K562 (cell line): Measurements from ENCODE around the gene SLC22A23. TPM values are rescaled to one million over a fixed set of nuclear protein-coding genes. Genes with fewer than 3 reads are reported as not detected.

Source experiments
- ADNP ChIP-seq: fragments of 200-800 bp; sonication (Bioruptor generic); IDR thresholded peaks from 2 replicates; pipeline ENCODE4 v1.6.1; 2016; ENCODE audit warnings: missing genetic modification characterization, missing compliant biosample characterization
- BRCA1 ChIP-seq, 2 experiments: fragments of 450-650 bp in 1 of 2; sonication (generic) in 1 of 2; formaldehyde crosslinking in 1 of 2; IDR thresholded peaks; 2 replicates each; pipeline versions ENCODE4 v1.5.0 to v1.6.1; 2017 to 2020; ENCODE audit warnings: mild to moderate bottlenecking in 1 of 2, missing genetic modification reagents in 1 of 2
- BRF1 ChIP-seq: IDR thresholded peaks from 3 replicates; pipeline ENCODE4 v1.6.1; 2011; ENCODE audit warnings: borderline replicate concordance, mild to moderate bottlenecking; ENCODE audit not compliant: insufficient read length; ENCODE audit errors: extremely low read depth
- CBX2 ChIP-seq: fragments of 200-600 bp; sonication (generic); IDR thresholded peaks from one replicate; pipeline ENCODE4 v1.6.1; 2012; ENCODE audit warnings: mild to moderate bottlenecking, low read length, inconsistent platforms; ENCODE audit not compliant: insufficient read depth, poor library complexity, severe bottlenecking
- ESRRA ChIP-seq: fragments of 450-650 bp; IDR thresholded peaks from 2 replicates; pipeline ENCODE4 v1.6.1; 2014; ENCODE audit warnings: low read depth, mild to moderate bottlenecking, moderate library complexity, borderline replicate concordance
- FOXM1 ChIP-seq, 2 experiments: fragments of 450-650 bp in 1 of 2; sonication (generic) in 1 of 2; formaldehyde crosslinking in 1 of 2; IDR thresholded peaks; 2 replicates each; pipeline versions ENCODE4 v1.6.1 to v1.9.0; 2017 to 2022; ENCODE audit warnings: low read depth in 2 of 2, mild to moderate bottlenecking in 2 of 2, missing genetic modification reagents in 1 of 2, moderate library complexity in 1 of 2
- GATAD2B ChIP-seq: fragments of 450-650 bp; IDR thresholded peaks from 2 replicates; pipeline ENCODE4 v1.6.1; 2017; ENCODE audit warnings: mild to moderate bottlenecking, borderline replicate concordance
- HCFC1 ChIP-seq: IDR thresholded peaks from 2 replicates; pipeline ENCODE4 v1.6.1; 2012; ENCODE audit warnings: low read depth, low read length, improper control_type of control experiment
- MTA2 ChIP-seq: fragments of 450-650 bp; IDR thresholded peaks from 2 replicates; pipeline ENCODE4 v1.6.1; 2016; ENCODE audit warnings: low read depth
- NFATC3 ChIP-seq: fragments of 450-650 bp; IDR thresholded peaks from 2 replicates; pipeline ENCODE4 v1.6.1; 2017; ENCODE audit warnings: mild to moderate bottlenecking
- TOE1 ChIP-seq, 2 experiments: fragments of 450-650 bp in 1 of 2; sonication (generic) in 1 of 2; formaldehyde crosslinking in 1 of 2; IDR thresholded peaks; 2 replicates each; pipeline versions ENCODE4 v1.7.1 to v1.8.0; 2016 to 2022; ENCODE audit warnings: borderline replicate concordance in 2 of 2, mild to moderate bottlenecking in 2 of 2, antibody characterized with exemption in 1 of 2, inconsistent platforms in 1 of 2, low read depth in 1 of 2, missing genetic modification reagents in 1 of 2, moderate library complexity in 1 of 2
- ZFX ChIP-seq: sonication (generic); formaldehyde crosslinking; IDR thresholded peaks from 2 replicates; pipeline ENCODE4 v1.8.0; 2022; ENCODE audit warnings: mild to moderate bottlenecking, missing genetic modification reagents, moderate library complexity
- ZNF274 ChIP-seq: IDR thresholded peaks from 2 replicates; pipeline ENCODE4 v1.6.1; 2011; ENCODE audit warnings: low read depth, mild to moderate bottlenecking, low read length, moderate library complexity, borderline replicate concordance
- ZNF311 ChIP-seq: fragments of 250-450 bp; sonication (Bioruptor Pico); IDR thresholded peaks from 2 replicates; pipeline ENCODE4 v1.4.0; 2020; ENCODE audit warnings: mild to moderate bottlenecking, moderate library complexity
- ZNF707 ChIP-seq: fragments of 250-450 bp; sonication (Bioruptor Pico); conservative IDR thresholded peaks from 2 replicates; pipeline ENCODE4 v1.8.0; 2022; ENCODE audit warnings: inconsistent platforms, mild to moderate bottlenecking, moderate library complexity
- ZZZ3 ChIP-seq: fragments of 450-650 bp; IDR thresholded peaks from 2 replicates; pipeline ENCODE4 v1.6.1; 2016; ENCODE audit warnings: antibody characterized with exemption, mild to moderate bottlenecking, moderate library complexity
- polyA plus RNA-seq, 8 experiments: library from polyadenylated mRNA; depleted of rRNA in 4 of 8; stranded (reverse) in 5 of 8; unstranded in 3 of 8; fragments of >200 nt; fragmentation: Nextera tagmentation in 2 of 8; fragmentation: Illumina TruSeq in 1 of 8; extraction: Ambion mirVana in 2 of 8; extraction: Trizol in 1 of 8; gene quantifications; 2 replicates each; pipeline versions ENCODE4 v1.2.1 to v1.2.3, GENCODE V29; 2011 to 2014; ENCODE audit warnings: inconsistent platforms in 1 of 8, missing spikeins in 1 of 8
- total RNA-seq, 7 experiments: library from RNA; depleted of rRNA in 6 of 7; stranded (reverse); fragments of >200 nt in 6 of 7; fragmentation: Illumina TruSeq in 2 of 7; extraction: Trizol in 2 of 7; gene quantifications; 2 replicates each; pipeline versions ENCODE4 v1.2.1 to v1.2.3, GENCODE V29; 2011 to 2021; ENCODE audit warnings: low replicate concordance in 1 of 7
- TF ChIP-seq, protein P1 (sequence below), 2 experiments: fragments of 450-650 bp in 1 of 2; sonication (generic) in 1 of 2; formaldehyde crosslinking in 1 of 2; IDR thresholded peaks; 2 replicates each; pipeline versions ENCODE4 v1.7.1 to v1.9.0; 2016 to 2022; ENCODE audit warnings: inconsistent platforms in 1 of 2, mild to moderate bottlenecking in 1 of 2, missing genetic modification reagents in 1 of 2

Gene SLC22A23
- total and polyA plus RNA-seq, 9 of the 15 experiments (the other 6 are each of a cell fraction or from before 2014, with no cell fraction given), result 0.30 to 8.7 (median 2.5) TPM

DNA sequence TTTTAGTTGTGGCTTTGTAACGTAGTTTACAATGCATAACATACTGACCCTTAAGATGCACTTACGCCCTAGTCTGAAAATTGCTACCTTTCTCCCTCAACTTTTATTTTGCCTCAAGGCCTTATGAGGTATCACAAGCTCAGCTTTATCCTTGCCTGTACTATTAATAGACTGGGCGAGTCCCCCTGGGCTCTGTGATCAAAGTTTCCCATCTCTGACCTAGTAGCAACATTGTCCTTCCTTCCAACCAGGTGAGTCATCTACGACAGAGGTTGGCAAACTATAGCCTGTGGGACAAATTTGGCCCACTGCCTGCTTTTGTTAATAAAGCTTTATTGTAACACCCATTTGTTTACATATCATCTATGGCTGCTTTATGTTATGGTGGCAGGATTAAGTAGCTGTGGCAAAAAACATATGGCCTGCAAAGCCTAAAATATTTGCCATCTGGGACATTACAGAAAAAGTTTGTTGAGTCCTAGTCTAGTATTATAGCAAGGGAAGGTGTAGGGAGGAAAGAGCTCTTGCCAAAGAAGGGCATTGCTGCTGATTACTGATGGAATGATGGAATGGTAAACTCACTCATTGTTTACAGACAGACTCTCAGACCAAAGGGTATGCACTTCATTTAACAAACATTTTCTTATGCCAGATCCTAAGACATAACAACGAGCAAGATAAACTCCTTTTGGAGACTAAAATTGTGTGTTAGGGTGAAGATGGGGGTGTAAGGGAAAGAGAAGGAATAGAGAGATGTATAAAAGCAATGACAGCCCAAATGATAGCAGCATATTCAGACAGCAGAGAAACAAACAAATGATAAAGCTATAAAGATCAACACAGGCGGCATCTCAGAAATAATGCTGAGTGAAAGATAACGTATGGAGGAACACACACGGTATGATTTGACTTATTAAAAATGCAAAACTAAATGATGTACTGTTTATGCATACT lies 74.2 kb downstream of the SLC22A23 start (continued):
- TF ChIP-seq, protein P1, sequence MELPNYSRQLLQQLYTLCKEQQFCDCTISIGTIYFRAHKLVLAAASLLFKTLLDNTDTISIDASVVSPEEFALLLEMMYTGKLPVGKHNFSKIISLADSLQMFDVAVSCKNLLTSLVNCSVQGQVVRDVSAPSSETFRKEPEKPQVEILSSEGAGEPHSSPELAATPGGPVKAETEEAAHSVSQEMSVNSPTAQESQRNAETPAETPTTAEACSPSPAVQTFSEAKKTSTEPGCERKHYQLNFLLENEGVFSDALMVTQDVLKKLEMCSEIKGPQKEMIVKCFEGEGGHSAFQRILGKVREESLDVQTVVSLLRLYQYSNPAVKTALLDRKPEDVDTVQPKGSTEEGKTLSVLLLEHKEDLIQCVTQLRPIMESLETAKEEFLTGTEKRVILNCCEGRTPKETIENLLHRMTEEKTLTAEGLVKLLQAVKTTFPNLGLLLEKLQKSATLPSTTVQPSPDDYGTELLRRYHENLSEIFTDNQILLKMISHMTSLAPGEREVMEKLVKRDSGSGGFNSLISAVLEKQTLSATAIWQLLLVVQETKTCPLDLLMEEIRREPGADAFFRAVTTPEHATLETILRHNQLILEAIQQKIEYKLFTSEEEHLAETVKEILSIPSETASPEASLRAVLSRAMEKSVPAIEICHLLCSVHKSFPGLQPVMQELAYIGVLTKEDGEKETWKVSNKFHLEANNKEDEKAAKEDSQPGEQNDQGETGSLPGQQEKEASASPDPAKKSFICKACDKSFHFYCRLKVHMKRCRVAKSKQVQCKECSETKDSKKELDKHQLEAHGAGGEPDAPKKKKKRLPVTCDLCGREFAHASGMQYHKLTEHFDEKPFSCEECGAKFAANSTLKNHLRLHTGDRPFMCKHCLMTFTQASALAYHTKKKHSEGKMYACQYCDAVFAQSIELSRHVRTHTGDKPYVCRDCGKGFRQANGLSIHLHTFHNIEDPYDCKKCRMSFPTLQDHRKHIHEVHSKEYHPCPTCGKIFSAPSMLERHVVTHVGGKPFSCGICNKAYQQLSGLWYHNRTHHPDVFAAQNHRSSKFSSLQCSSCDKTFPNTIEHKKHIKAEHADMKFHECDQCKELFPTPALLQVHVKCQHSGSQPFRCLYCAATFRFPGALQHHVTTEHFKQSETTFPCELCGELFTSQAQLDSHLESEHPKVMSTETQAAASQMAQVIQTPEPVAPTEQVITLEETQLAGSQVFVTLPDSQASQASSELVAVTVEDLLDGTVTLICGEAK (IDR thresholded peaks at IDR 0.05), result peak; percentile 99
- TF ChIP-seq, protein P1 (CRISPR knock-in tag; IDR thresholded peaks at IDR 0.05), result peak; percentile 97
- TF ChIP-seq TOE1 (IDR thresholded peaks at IDR 0.05; ENCODE audit: borderline replicate concordance), result no peak
- TF ChIP-seq TOE1 (CRISPR knock-in tag; IDR thresholded peaks at IDR 0.05; ENCODE audit: borderline replicate concordance, low read depth), result no peak
- no peak for TF ChIP-seq BRCA1 (IDR thresholded peaks at IDR 0.05)
- TF ChIP-seq BRCA1 (CRISPR knock-in tag; IDR thresholded peaks at IDR 0.05), result no peak
- no peak for TF ChIP-seq BRF1
- no peak for TF ChIP-seq ZFX (CRISPR knock-in tag)
- TF ChIP-seq ZNF274, result no peak
- TF ChIP-seq ZZZ3, result no peak
- no peak for TF ChIP-seq GATAD2B
- TF ChIP-seq NFATC3, result 0 out of 2 replicates have a peak, but pooled peaks have one; percentile 22
- TF ChIP-seq FOXM1 (IDR thresholded peaks at IDR 0.05; ENCODE audit: low read depth), result no peak
- no peak for TF ChIP-seq FOXM1 (CRISPR knock-in tag; IDR thresholded peaks at IDR 0.05; ENCODE audit: low read depth)
- TF ChIP-seq ZNF707 (CRISPR knock-in tag), result no peak
- peak; percentile 18; the same call in 1 of the 2 replicates for TF ChIP-seq ESRRA
- TF ChIP-seq ZNF311 (CRISPR knock-in tag), result no peak
- TF ChIP-seq MTA2, result no peak
- TF ChIP-seq ADNP (tag), result no peak
- no peak for TF ChIP-seq HCFC1
- TF ChIP-seq CBX2, result no peak
